K562 (cell line): ENCODE results near the gene WDR18. TPM values are rescaled to one million over a fixed set of nuclear protein-coding genes. Genes with fewer than 3 reads are reported as not detected.

Experiments
- ADNP ChIP-seq: fragments of 200-800 bp; sonication (Bioruptor generic); IDR thresholded peaks from 2 replicates; pipeline ENCODE4 v1.6.1; 2016; ENCODE audit warnings: missing genetic modification characterization, missing compliant biosample characterization
- BHLHE40 ChIP-seq: IDR thresholded peaks from 2 replicates; pipeline ENCODE4 v1.6.1; 2011; ENCODE audit warnings: low read length, improper control_type of control experiment
- GATAD2B ChIP-seq: fragments of 450-650 bp; IDR thresholded peaks from 2 replicates; pipeline ENCODE4 v1.6.1; 2017; ENCODE audit warnings: mild to moderate bottlenecking, borderline replicate concordance
- HMGN3 ChIP-seq: IDR thresholded peaks from 2 replicates; pipeline ENCODE4 v1.6.1; 2011; ENCODE audit warnings: borderline replicate concordance, low read depth, mild to moderate bottlenecking, mixed read lengths, low read length; ENCODE audit not compliant: insufficient read length; ENCODE audit errors: extremely low read depth
- IFI16 ChIP-seq: fragments of 250-450 bp; sonication (Bioruptor Pico); IDR thresholded peaks from 2 replicates; pipeline ENCODE4 v2.1.2; 2022; ENCODE audit warnings: mild to moderate bottlenecking, inconsistent platforms
- KAT7 ChIP-seq: sonication (generic); formaldehyde crosslinking; IDR thresholded peaks from 2 replicates; pipeline ENCODE4 v1.8.0; 2022; ENCODE audit warnings: missing genetic modification reagents, mild to moderate bottlenecking, borderline replicate concordance
- L3MBTL2 ChIP-seq: fragments of 450-650 bp; IDR thresholded peaks from 2 replicates; pipeline ENCODE4 v1.6.1; 2016; ENCODE audit warnings: mild to moderate bottlenecking, moderate library complexity
- MAZ ChIP-seq, 2 experiments: fragments of 450-650 bp in 1 of 2; sonication (generic) in 1 of 2; formaldehyde crosslinking; IDR thresholded peaks in 1 of 2; conservative IDR thresholded peaks in 1 of 2; 2 replicates each; pipeline versions ENCODE4 v1.4.0 to v1.5.0; 2020; ENCODE audit warnings: mild to moderate bottlenecking in 1 of 2, missing genetic modification reagents in 1 of 2
- POLR2AphosphoS2 ChIP-seq: IDR thresholded peaks from 2 replicates; pipeline ENCODE4 v1.6.1; 2012; ENCODE audit warnings: low read length, improper control_type of control experiment
- RAD21 ChIP-seq, 2 experiments: fragments of 250-450 bp in 1 of 2; fragments of 450-650 bp in 1 of 2; sonication (Bioruptor Pico) in 1 of 2; formaldehyde crosslinking in 1 of 2; IDR thresholded peaks in 1 of 2; conservative IDR thresholded peaks in 1 of 2; 2 replicates each; pipeline versions ENCODE4 v1.4.0 to v1.8.0; 2020 to 2022; ENCODE audit warnings: mild to moderate bottlenecking in 2 of 2, moderate library complexity in 1 of 2
- RB1 ChIP-seq: fragments of 450-650 bp; IDR thresholded peaks from 2 replicates; pipeline ENCODE4 v1.6.1; 2017; ENCODE audit warnings: low read depth, mild to moderate bottlenecking
- TCF7L2 ChIP-seq: fragments of 150-350 bp; IDR thresholded peaks from 2 replicates; pipeline ENCODE4 v1.6.1; 2016; ENCODE audit warnings: low read depth, mild to moderate bottlenecking, low read length, moderate library complexity
- VEZF1 ChIP-seq: fragments of 200-800 bp; sonication (Bioruptor generic); IDR thresholded peaks from 2 replicates; pipeline ENCODE4 v1.6.1; 2017; ENCODE audit warnings: missing genetic modification characterization, missing compliant biosample characterization
- WHSC1 ChIP-seq: IDR thresholded peaks from one replicate; pipeline ENCODE4 v1.6.1; 2012; ENCODE audit warnings: low read length, control low read depth, inconsistent platforms
- ZSCAN32 ChIP-seq: fragments of 450-650 bp; formaldehyde crosslinking; IDR thresholded peaks from 2 replicates; pipeline ENCODE4 v1.4.0; 2020; ENCODE audit warnings: mild to moderate bottlenecking, moderate library complexity
- polyA plus RNA-seq, 8 experiments: library from polyadenylated mRNA; depleted of rRNA in 4 of 8; stranded (reverse) in 5 of 8; unstranded in 3 of 8; fragments of >200 nt; fragmentation: Nextera tagmentation in 2 of 8; fragmentation: Illumina TruSeq in 1 of 8; extraction: Ambion mirVana in 2 of 8; extraction: Trizol in 1 of 8; gene quantifications; 2 replicates each; pipeline versions ENCODE4 v1.2.1 to v1.2.3, GENCODE V29; 2011 to 2014; ENCODE audit warnings: inconsistent platforms in 1 of 8, missing spikeins in 1 of 8
- total RNA-seq, 7 experiments: library from RNA; depleted of rRNA in 6 of 7; stranded (reverse); fragments of >200 nt in 6 of 7; fragmentation: Illumina TruSeq in 2 of 7; extraction: Trizol in 2 of 7; gene quantifications; 2 replicates each; pipeline versions ENCODE4 v1.2.1 to v1.2.3, GENCODE V29; 2011 to 2021; ENCODE audit warnings: low replicate concordance in 1 of 7
- TF ChIP-seq, protein P1 (sequence below), 2 experiments: fragments of 450-650 bp in 1 of 2; sonication (generic) in 1 of 2; formaldehyde crosslinking in 1 of 2; IDR thresholded peaks; 2 replicates each; pipeline versions ENCODE4 v1.7.1 to v1.9.0; 2016 to 2022; ENCODE audit warnings: inconsistent platforms in 1 of 2, mild to moderate bottlenecking in 1 of 2, missing genetic modification reagents in 1 of 2
- TF ChIP-seq, protein P2 (sequence below): fragments of 250-450 bp; sonication (Bioruptor Pico); IDR thresholded peaks from 2 replicates; pipeline ENCODE4 v1.8.0; 2022; ENCODE audit warnings: moderate library complexity, mild to moderate bottlenecking, inconsistent platforms

Gene WDR18
- total and polyA plus RNA-seq, 9 of the 15 experiments (the other 6 are each of a cell fraction or from before 2014, with no cell fraction given) = 0.65 to 181 (median 30.1) TPM

DNA sequence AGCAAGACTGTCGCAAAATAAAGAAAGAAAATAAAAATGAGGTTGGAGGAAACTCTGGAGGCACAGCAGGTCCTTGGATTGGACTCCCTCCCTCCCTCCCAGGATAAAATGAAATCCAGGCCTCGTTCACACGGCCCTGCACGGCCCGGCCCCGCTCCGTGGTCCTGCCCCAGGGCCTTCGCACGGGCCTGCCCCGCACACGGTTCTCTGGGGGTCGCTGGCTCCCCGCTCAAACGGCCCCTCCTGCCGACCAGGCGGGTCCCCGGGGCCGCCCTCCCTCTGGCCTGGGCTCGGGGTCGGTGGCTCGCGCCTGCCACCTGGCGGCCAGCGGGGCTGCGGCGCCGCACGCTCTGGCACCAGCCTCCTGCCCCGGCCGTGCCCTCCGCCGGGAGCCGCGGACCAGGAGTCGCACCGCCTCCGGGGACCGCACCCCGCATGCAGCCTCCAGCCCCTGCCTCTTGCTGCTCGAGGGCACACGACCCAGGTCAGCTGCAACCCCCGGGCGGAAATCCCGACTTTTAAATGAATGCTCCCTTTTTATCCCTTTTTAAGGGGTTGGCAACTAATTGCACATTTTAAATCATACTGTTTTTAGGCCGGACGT lies 1.5 kb upstream of the WDR18 start (continued):
- TF ChIP-seq, protein P1, sequence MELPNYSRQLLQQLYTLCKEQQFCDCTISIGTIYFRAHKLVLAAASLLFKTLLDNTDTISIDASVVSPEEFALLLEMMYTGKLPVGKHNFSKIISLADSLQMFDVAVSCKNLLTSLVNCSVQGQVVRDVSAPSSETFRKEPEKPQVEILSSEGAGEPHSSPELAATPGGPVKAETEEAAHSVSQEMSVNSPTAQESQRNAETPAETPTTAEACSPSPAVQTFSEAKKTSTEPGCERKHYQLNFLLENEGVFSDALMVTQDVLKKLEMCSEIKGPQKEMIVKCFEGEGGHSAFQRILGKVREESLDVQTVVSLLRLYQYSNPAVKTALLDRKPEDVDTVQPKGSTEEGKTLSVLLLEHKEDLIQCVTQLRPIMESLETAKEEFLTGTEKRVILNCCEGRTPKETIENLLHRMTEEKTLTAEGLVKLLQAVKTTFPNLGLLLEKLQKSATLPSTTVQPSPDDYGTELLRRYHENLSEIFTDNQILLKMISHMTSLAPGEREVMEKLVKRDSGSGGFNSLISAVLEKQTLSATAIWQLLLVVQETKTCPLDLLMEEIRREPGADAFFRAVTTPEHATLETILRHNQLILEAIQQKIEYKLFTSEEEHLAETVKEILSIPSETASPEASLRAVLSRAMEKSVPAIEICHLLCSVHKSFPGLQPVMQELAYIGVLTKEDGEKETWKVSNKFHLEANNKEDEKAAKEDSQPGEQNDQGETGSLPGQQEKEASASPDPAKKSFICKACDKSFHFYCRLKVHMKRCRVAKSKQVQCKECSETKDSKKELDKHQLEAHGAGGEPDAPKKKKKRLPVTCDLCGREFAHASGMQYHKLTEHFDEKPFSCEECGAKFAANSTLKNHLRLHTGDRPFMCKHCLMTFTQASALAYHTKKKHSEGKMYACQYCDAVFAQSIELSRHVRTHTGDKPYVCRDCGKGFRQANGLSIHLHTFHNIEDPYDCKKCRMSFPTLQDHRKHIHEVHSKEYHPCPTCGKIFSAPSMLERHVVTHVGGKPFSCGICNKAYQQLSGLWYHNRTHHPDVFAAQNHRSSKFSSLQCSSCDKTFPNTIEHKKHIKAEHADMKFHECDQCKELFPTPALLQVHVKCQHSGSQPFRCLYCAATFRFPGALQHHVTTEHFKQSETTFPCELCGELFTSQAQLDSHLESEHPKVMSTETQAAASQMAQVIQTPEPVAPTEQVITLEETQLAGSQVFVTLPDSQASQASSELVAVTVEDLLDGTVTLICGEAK (IDR thresholded peaks at IDR 0.05) = no peak
- TF ChIP-seq, protein P1 (CRISPR knock-in tag; IDR thresholded peaks at IDR 0.05) = no peak
- TF ChIP-seq ZSCAN32 (CRISPR knock-in tag) (no peak), TCF7L2 (no peak), RAD21 (CRISPR knock-in tag; conservative IDR thresholded peaks at IDR 0.05 in 1 of 2, IDR thresholded peaks at IDR 0.05 in 1 of 2) (peak; percentile 99), KAT7 (CRISPR knock-in tag) (0 out of 2 replicates have a peak, but pooled peaks have one; percentile 15), ADNP (tag) (0 out of 2 replicates have a peak, but pooled peaks have one; percentile 37), WHSC1 (no peak), L3MBTL2 (peak; percentile 74), BHLHE40 (peak; percentile 55; the same call in 1 of the 2 replicates), GATAD2B (peak; percentile 98), IFI16 (CRISPR knock-in tag) (no peak), RB1 (peak; percentile 97), HMGN3 (peak; percentile 54), MAZ (CRISPR knock-in tag; conservative IDR thresholded peaks at IDR 0.05 in 1 of 2, IDR thresholded peaks at IDR 0.05 in 1 of 2) (peak; percentile 80 to 96), VEZF1 (CRISPR knock-in tag) (peak; percentile 89), POLR2AphosphoS2 (no peak)
- TF ChIP-seq, protein P2, sequence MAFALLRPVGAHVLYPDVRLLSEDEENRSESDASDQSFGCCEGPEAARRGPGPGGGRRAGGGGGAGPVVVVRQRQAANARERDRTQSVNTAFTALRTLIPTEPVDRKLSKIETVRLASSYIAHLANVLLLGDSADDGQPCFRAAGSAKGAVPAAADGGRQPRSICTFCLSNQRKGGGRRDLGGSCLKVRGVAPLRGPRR (CRISPR knock-in tag) = no peak
